G401 (cell line): Measurements from ENCODE around the gene SUPT4H1. TPM values are rescaled to one million over a fixed set of nuclear protein-coding genes. Genes with fewer than 3 reads are reported as not detected.
"Not testable (repeated sequence)": the region's sequence is repeated elsewhere in the genome, so short reads cannot be mapped to it uniquely, and the experiment has no call there.

Source experiments
- DNase-seq: peaks from one replicate; pipeline ENCODE4 v3.0.0-alpha.2; 2015; ENCODE audit warnings: low spot score
- in situ Hi-C: cut with HindIII; loops from 2 replicates; pipeline ENCODE4 v1.10.0; 2016; ENCODE audit warnings: low sequenced_read_pairs, mixed read lengths
- total RNA-seq: library from RNA; depleted of rRNA; stranded (reverse); fragments of >200 nt; shearing (Covaris generic); gene quantifications from 2 replicates; pipeline ENCODE4 v1.2.3, GENCODE V29; 2014; rRNA removed

The SUPT4H1 gene
- 58.7 and 73.6 TPM in 2 replicates for total RNA-seq

- peak; percentile 90 for DNase-seq
- in situ Hi-C loops, result no loop called here
Measured at GRCh38 chr17:58351831-58352595, at the start of gene SUPT4H1. Gene SUPT4H1, minus strand, starts transcription at chr17:58352201. Its CDS starts 66 bp downstream, at chr17:58352135.

- DNase-seq, result peak; percentile 62
- in situ Hi-C loops, result no loop called here
Measured at GRCh38 chr17:58401287-58401686, 49.3 kb upstream of the SUPT4H1 start.

- DNase-seq, result no peak
- in situ Hi-C loops, result no loop called here
Measured at GRCh38 chr17:58400826-58401225, 48.8 kb upstream of the SUPT4H1 start.

- in situ Hi-C loops, result no loop called here
- DNase-seq, result no peak
Measured at GRCh38 chr17:58399974-58400373, 48.0 kb upstream of the SUPT4H1 start.

- in situ Hi-C loops, result no loop called here
- no peak for DNase-seq
Measured at GRCh38 chr17:58398574-58399266, 46.7 kb upstream of the SUPT4H1 start.

- DNase-seq, in situ Hi-C loops: not testable (repeated sequence)
Measured at GRCh38 chr17:58397421-58397820, 45.4 kb upstream of the SUPT4H1 start.

- in situ Hi-C loops, result no loop called here
- no peak for DNase-seq
Measured at GRCh38 chr17:58396173-58396572, 44.2 kb upstream of the SUPT4H1 start.

- in situ Hi-C loops, result no loop called here
- no peak for DNase-seq
Measured at GRCh38 chr17:58394534-58395223, 42.7 kb upstream of the SUPT4H1 start.

- DNase-seq, result no peak
Measured at GRCh38 chr17:58391302-58391984, 39.4 kb upstream of the SUPT4H1 start.

GRCh38 chr17:58390884-58391283 lies 38.9 kb upstream of the SUPT4H1 start:
- in situ Hi-C loops, result no loop called here
- no peak for DNase-seq

More at GRCh38 chr17:58391302-58391984, 39.4 kb upstream of the SUPT4H1 start:
- in situ Hi-C loops, result no loop called here

- DNase-seq, result no peak
- in situ Hi-C loops, result loop anchor here (10.0 kb wide), 1 partner anchor 624 kb away; no protein-coding TSS in a partner anchor
Measured at GRCh38 chr17:58388302-58389190, 36.5 kb upstream of the SUPT4H1 start.

- in situ Hi-C loops, result loop anchor here (10.0 kb wide), 1 partner anchor 623 kb away; no protein-coding TSS in a partner anchor
- no peak for DNase-seq
Measured at GRCh38 chr17:58387834-58388233, 35.8 kb upstream of the SUPT4H1 start.

- in situ Hi-C loops, result loop anchor here (10.0 kb wide), 1 partner anchor 622 kb away; no protein-coding TSS in a partner anchor
- DNase-seq, result no peak
Measured at GRCh38 chr17:58386708-58387107, 34.7 kb upstream of the SUPT4H1 start.

GRCh38 chr17:58385359-58385899 lies 33.4 kb upstream of the SUPT4H1 start:
- in situ Hi-C loops, result loop anchor here (10.0 kb wide), 1 partner anchor 621 kb away; no protein-coding TSS in a partner anchor
- no peak for DNase-seq

GRCh38 chr17:58384897-58385296 lies 32.9 kb upstream of the SUPT4H1 start:
- no peak for DNase-seq
- in situ Hi-C loops, result loop anchor here (10.0 kb wide), 1 partner anchor 620 kb away; no protein-coding TSS in a partner anchor

- no peak for DNase-seq
- in situ Hi-C loops, result loop anchor here (10.0 kb wide), 1 partner anchor 619 kb away; no protein-coding TSS in a partner anchor
Measured at GRCh38 chr17:58383892-58384462, 32.0 kb upstream of the SUPT4H1 start.

GRCh38 chr17:58382872-58383242 lies 30.9 kb upstream of the SUPT4H1 start:
- DNase-seq, result no peak
- in situ Hi-C loops, result loop anchor here (10.0 kb wide), 1 partner anchor 618 kb away; no protein-coding TSS in a partner anchor
